KBM-7 (cell line): ENCODE results near the gene CBX8.

ENCODE experiments used
- DNase-seq: peaks from one replicate; pipeline ENCODE4 v3.0.0-alpha.2; 2015
- in situ Hi-C: fragments of 300-500 bp; cut with MboI; formaldehyde crosslinking; loops from 2 replicates; pipeline ENCODE4 v1.14.3; 2020; ENCODE audit warnings: low sequenced_read_pairs, low pct_unique_long_range_greater_than_20kb, mixed read lengths

Gene CBX8

GRCh38 chr17:79809530-79810129 is 12.8 kb upstream of the CBX8 start:
- in situ Hi-C loops: no loop called here
- no peak for DNase-seq

GRCh38 chr17:79808763-79809529 is 12.1 kb upstream of the CBX8 start:
- in situ Hi-C loops: no loop called here

GRCh38 chr17:79806863-79807720 is 10.2 kb upstream of the CBX8 start:
- in situ Hi-C loops: no loop called here

More at GRCh38 chr17:79808763-79809529, 12.1 kb upstream of the CBX8 start:
- peak; percentile 33 for DNase-seq

GRCh38 chr17:79806446-79806760 is 9.5 kb upstream of the CBX8 start:
- no peak for DNase-seq

More at GRCh38 chr17:79806863-79807720, 10.2 kb upstream of the CBX8 start:
- DNase-seq: no peak

GRCh38 chr17:79804856-79805696 is 8.2 kb upstream of the CBX8 start:
- no peak for DNase-seq
- in situ Hi-C loops: no loop called here

More at GRCh38 chr17:79806446-79806760, 9.5 kb upstream of the CBX8 start:
- in situ Hi-C loops: no loop called here

- DNase-seq: peak; percentile 73
- in situ Hi-C loops: no loop called here
Observed at GRCh38 chr17:79803997-79804855, 7.3 kb upstream of the CBX8 start.

- in situ Hi-C loops: no loop called here
- peak; percentile 59 for DNase-seq
Observed at GRCh38 chr17:79803421-79803996, 6.6 kb upstream of the CBX8 start.

- DNase-seq: no peak
- in situ Hi-C loops: no loop called here
Observed at GRCh38 chr17:79802736-79803420, 6.0 kb upstream of the CBX8 start.

GRCh38 chr17:79802039-79802735 is 5.3 kb upstream of the CBX8 start:
- in situ Hi-C loops: no loop called here
- DNase-seq: no peak

- in situ Hi-C loops: no loop called here
- DNase-seq: no peak
Observed at GRCh38 chr17:79801156-79802038, 4.5 kb upstream of the CBX8 start.

- in situ Hi-C loops: no loop called here
- DNase-seq: peak; percentile 24
Observed at GRCh38 chr17:79800325-79801155, 3.7 kb upstream of the CBX8 start.

GRCh38 chr17:79799538-79800324 is 2.9 kb upstream of the CBX8 start:
- in situ Hi-C loops: no loop called here
- no peak for DNase-seq

GRCh38 chr17:79799174-79799537 is 2.3 kb upstream of the CBX8 start:
- in situ Hi-C loops: no loop called here
- DNase-seq: no peak

- in situ Hi-C loops: no loop called here
- no peak for DNase-seq
Observed at GRCh38 chr17:79798299-79799173, 1.7 kb upstream of the CBX8 start.
